ENCODE data around the gene IER3. TPM values are rescaled to one million over a fixed set of nuclear protein-coding genes. Genes with fewer than 3 reads are reported as not detected.

Gene IER3
- polyA plus RNA-seq, 2 of the 4 experiments (the other 2 are of a cell fraction) = 104 to 202 TPM

- ChIA-PET CTCF (interaction anchor here (0.6 to 7.3 kb wide), 6 partner anchors 8 to 109 kb away, joined by 3 to 35 read pairs (median 11); no protein-coding TSS in a partner anchor), POLR2A (interaction anchor here (1.0 to 4.6 kb wide), 3 partner anchors 11 to 38 kb away, joined by 3 to 77 read pairs (median 6); partner anchors contain the start of genes FLOT1 and IER3)
- TF ChIP-seq EHMT2 (IDR thresholded peaks at IDR 0.05; ENCODE audit: low read depth) (no peak), ZSCAN20 (CRISPR knock-in tag; IDR thresholded peaks at IDR 0.05) (no peak), TFCP2L1 (CRISPR knock-in tag; IDR thresholded peaks at IDR 0.05) (no peak), RFX5 (IDR thresholded peaks at IDR 0.05) (no peak), HOXB13 (CRISPR knock-in tag; IDR thresholded peaks at IDR 0.05; ENCODE audit: low read depth) (no peak), CBX8 (IDR thresholded peaks at IDR 0.05) (no peak), ZC3H11A (IDR thresholded peaks at IDR 0.05) (no peak), REST (IDR thresholded peaks at IDR 0.05) (no peak), HDAC2 (IDR thresholded peaks at IDR 0.05) (no peak), RNF2 (IDR thresholded peaks at IDR 0.05; ENCODE audit: borderline replicate concordance, low read depth) (no peak), CHD4 (IDR thresholded peaks at IDR 0.05; ENCODE audit: borderline replicate concordance) (no peak)
- Histone ChIP-seq H3K4me3 (no peak overlapping the region), H3K4me1 (peaks cover 79% of the 10 kb centered on the region), H3K9me3 (0 out of 3 replicates have a peak, but pooled peaks cover 1% of the 10 kb centered on the region), H3K4me2 (peak overlapping the region; percentile 82; the same call in 1 of the 3 replicates), H3K27ac (peak overlapping the region; percentile 96 to 97)
- ATAC-seq (no peak), DNase-seq (ENCODE audit: low read depth in 1 of 2, low spot score in 1 of 2) (no peak), FAIRE-seq (no peak)
- 93% methylated on average over 10 of the region's 10 CpGs for WGBS (ENCODE audit: missing lambda C conversion rate)
Observed at GRCh38 chr6:30779850-30780641, 35.7 kb upstream of the IER3 start.

GRCh38 chr6:30778001-30778635, 33.8 kb upstream of the IER3 start:
- H3K4me2 ChIP-seq = peak overlapping the region; percentile 3; the same call in 1 of the 3 replicates
- POLR2A ChIA-PET = no interaction called here
- FAIRE-seq (no peak), ATAC-seq (no peak), DNase-seq (ENCODE audit: low read depth in 1 of 2, low spot score in 1 of 2) (no peak)
- H3K27ac ChIP-seq = peak overlapping the region; percentile 96 to 97
- CTCF ChIA-PET = interaction anchor here (1.2 to 7.3 kb wide), 4 partner anchors 8 to 99 kb away, joined by 4 to 35 read pairs (median 6); no protein-coding TSS in a partner anchor
- no peak for TF ChIP-seq TP53 (CRISPR knock-in tag; IDR thresholded peaks at IDR 0.05)
- no peak for TF ChIP-seq KDM5A (IDR thresholded peaks at IDR 0.05)
- TF ChIP-seq ESRRA (IDR thresholded peaks at IDR 0.05; ENCODE audit: borderline replicate concordance, low read length) = no peak
- TF ChIP-seq ATOH8 (CRISPR knock-in tag; IDR thresholded peaks at IDR 0.05; ENCODE audit: low read depth) = no peak
- no peak for TF ChIP-seq FOXS1 (CRISPR knock-in tag; IDR thresholded peaks at IDR 0.05)
- TF ChIP-seq E2F6 (IDR thresholded peaks at IDR 0.05; ENCODE audit: borderline replicate concordance, low read depth) = no peak
- no peak for TF ChIP-seq SREBF2 (IDR thresholded peaks at IDR 0.05)
- TF ChIP-seq ZSCAN20 (CRISPR knock-in tag; IDR thresholded peaks at IDR 0.05) = no peak
- H3K4me3 ChIP-seq = no peak overlapping the region
- no peaks in the 10 kb centered on the region for H3K9me3 ChIP-seq
- peaks cover 74% of the 10 kb centered on the region for H3K4me1 ChIP-seq
- 42% methylated on average over 3 of the region's 3 CpGs for WGBS (ENCODE audit: missing lambda C conversion rate)
